ENCODE data around the gene UNC79. TPM values are rescaled to one million over a fixed set of nuclear protein-coding genes. Genes with fewer than 3 reads are reported as not detected.
"Not testable (repeated sequence)": the region's sequence is repeated elsewhere in the genome, so short reads cannot be mapped to it uniquely, and the experiment has no call there.

Gene UNC79
- total RNA-seq, 4 donors from 2014 or later, result 0.13 to 0.16 (median 0.15) TPM; not detected in 1

- no peak overlapping the region for H3K27ac ChIP-seq
- H3K4me3 ChIP-seq, result no peak overlapping the region
- H3K27me3 ChIP-seq, result peaks cover 7% of the 10 kb centered on the region
- H3K9me3 ChIP-seq, result peaks cover 0 to 15% (median 0%) of the 10 kb centered on the region in 3 donors
- no peaks in the 10 kb centered on the region for H3K4me1 ChIP-seq
- TF ChIP-seq EP300 (IDR thresholded peaks at IDR 0.05), result no peak
- no peak for TF ChIP-seq CTCF (IDR thresholded peaks at IDR 0.05)
- TF ChIP-seq POLR2AphosphoS5 (IDR thresholded peaks at IDR 0.05), result no peak
- no peak for TF ChIP-seq POLR2A (IDR thresholded peaks at IDR 0.05)
- no peaks in the 10 kb centered on the region for H3K36me3 ChIP-seq
- no peak for ATAC-seq
These were observed 32.2 kb upstream of the UNC79 start for GRCh38 chr14:93398491-93398890.

- Histone ChIP-seq H3K27me3 (peaks cover 7% of the 10 kb centered on the region), H3K9me3 (no peaks in the 10 kb centered on the region), H3K27ac (no peak overlapping the region), H3K36me3 (no peaks in the 10 kb centered on the region), H3K4me3 (no peak overlapping the region), H3K4me1 (no peaks in the 10 kb centered on the region)
- WGBS, 2 donors (ENCODE audit: low coverage in 1 of 2), result 17 to 51% methylated on average over 2 to 3 of the region's 3 CpGs
- no peak for TF ChIP-seq POLR2AphosphoS5 (IDR thresholded peaks at IDR 0.05)
- no peak for TF ChIP-seq CTCF (IDR thresholded peaks at IDR 0.05)
- TF ChIP-seq POLR2A (IDR thresholded peaks at IDR 0.05), result no peak
- no peak for TF ChIP-seq EP300 (IDR thresholded peaks at IDR 0.05)
- ATAC-seq, result no peak
These were observed 27.8 kb upstream of the UNC79 start for GRCh38 chr14:93402951-93403350.

GRCh38 chr14:93410021-93410420 lies 20.7 kb upstream of the UNC79 start:
- Histone ChIP-seq H3K27me3 (no peaks in the 10 kb centered on the region), H3K4me1 (no peaks in the 10 kb centered on the region), H3K4me3 (no peak overlapping the region), H3K9me3 (peaks cover 0 to 14% (median 0%) of the 10 kb centered on the region in 3 donors), H3K36me3 (no peaks in the 10 kb centered on the region), H3K27ac (no peak overlapping the region)
- TF ChIP-seq EP300 (IDR thresholded peaks at IDR 0.05) (no peak), CTCF (IDR thresholded peaks at IDR 0.05) (no peak), POLR2A (IDR thresholded peaks at IDR 0.05) (no peak), POLR2AphosphoS5 (IDR thresholded peaks at IDR 0.05) (no peak)
- WGBS, 2 donors (ENCODE audit: low coverage in 1 of 2), result 80% methylated on average over 2 of the region's 2 CpGs; no CpG with 5 or more reads in 1 of the 2 donors
- ATAC-seq, result no peak

GRCh38 chr14:93410893-93411292 lies 19.8 kb upstream of the UNC79 start:
- no peaks in the 10 kb centered on the region for H3K36me3 ChIP-seq
- no peak for TF ChIP-seq POLR2A (IDR thresholded peaks at IDR 0.05)
- TF ChIP-seq CTCF (IDR thresholded peaks at IDR 0.05), result no peak
- TF ChIP-seq POLR2AphosphoS5 (IDR thresholded peaks at IDR 0.05), result no peak
- no peak for TF ChIP-seq EP300 (IDR thresholded peaks at IDR 0.05)
- H3K9me3 ChIP-seq, result peaks cover 0 to 14% (median 0%) of the 10 kb centered on the region in 3 donors
- WGBS, 2 donors (ENCODE audit: low coverage in 1 of 2), result 60 to 80% methylated on average over 1 to 2 of the region's 3 CpGs
- no peaks in the 10 kb centered on the region for H3K27me3 ChIP-seq
- no peak overlapping the region for H3K27ac ChIP-seq
- no peaks in the 10 kb centered on the region for H3K4me1 ChIP-seq
- no peak for ATAC-seq
- H3K4me3 ChIP-seq, result no peak overlapping the region

- WGBS, 2 donors (ENCODE audit: low coverage in 1 of 2), result 80 to 100% methylated on average over 1 of the region's 1 CpG
- not testable (repeated sequence) for H3K36me3 ChIP-seq, ATAC-seq, H3K4me3 ChIP-seq, H3K27ac ChIP-seq, H3K4me1 ChIP-seq
- peaks cover 0 to 41% (median 0%) of the 10 kb centered on the region in 3 donors for H3K9me3 ChIP-seq
- H3K27me3 ChIP-seq, result peaks cover 16% of the 10 kb centered on the region
These were observed 5.6 kb upstream of the UNC79 start for GRCh38 chr14:93425136-93425535.
